NCI-H526 treated with DMSO at 0.1 percent for 48 hours (cell line): ENCODE results near the gene SYT8.
"Not testable (repeated sequence)": the region's sequence is repeated elsewhere in the genome, so short reads cannot be mapped to it uniquely, and the experiment has no call there.

Experiments used
- DNase-seq: peaks from one replicate; lab custom pipeline; 2025; lab: John Stamatoyannopoulos, UW

Gene SYT8

DNA sequence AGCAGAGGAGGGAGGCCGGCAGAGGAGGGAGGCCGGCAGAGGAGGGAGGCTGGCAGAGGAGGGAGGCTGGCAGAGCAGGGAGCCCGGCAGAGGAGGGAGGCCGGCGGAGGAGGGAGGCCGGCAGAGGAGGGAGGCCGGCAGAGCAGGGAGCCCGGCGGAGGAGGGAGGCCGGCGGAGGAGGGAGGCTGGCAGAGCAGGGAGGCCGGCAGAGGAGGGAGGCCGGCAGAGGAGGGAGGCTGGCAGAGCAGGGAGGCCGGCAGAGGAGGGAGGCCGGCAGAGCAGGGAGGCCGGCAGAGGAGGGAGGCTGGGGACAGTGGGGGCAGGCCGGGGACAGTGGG is 39.0 kb downstream of the SYT8 start:
- DNase-seq, result not testable (repeated sequence)

GRCh38 chr11:1874441-1875092 is 39.8 kb downstream of the SYT8 start:
- DNase-seq, result not testable (repeated sequence)

GRCh38 chr11:1875093-1875850 is 40.5 kb downstream of the SYT8 start:
- no peak for DNase-seq

- DNase-seq, result not testable (repeated sequence)
Measured at GRCh38 chr11:1875851-1876301, 41.1 kb downstream of the SYT8 start.

GRCh38 chr11:1876361-1877063 is 41.7 kb downstream of the SYT8 start:
- DNase-seq, result no peak

DNA sequence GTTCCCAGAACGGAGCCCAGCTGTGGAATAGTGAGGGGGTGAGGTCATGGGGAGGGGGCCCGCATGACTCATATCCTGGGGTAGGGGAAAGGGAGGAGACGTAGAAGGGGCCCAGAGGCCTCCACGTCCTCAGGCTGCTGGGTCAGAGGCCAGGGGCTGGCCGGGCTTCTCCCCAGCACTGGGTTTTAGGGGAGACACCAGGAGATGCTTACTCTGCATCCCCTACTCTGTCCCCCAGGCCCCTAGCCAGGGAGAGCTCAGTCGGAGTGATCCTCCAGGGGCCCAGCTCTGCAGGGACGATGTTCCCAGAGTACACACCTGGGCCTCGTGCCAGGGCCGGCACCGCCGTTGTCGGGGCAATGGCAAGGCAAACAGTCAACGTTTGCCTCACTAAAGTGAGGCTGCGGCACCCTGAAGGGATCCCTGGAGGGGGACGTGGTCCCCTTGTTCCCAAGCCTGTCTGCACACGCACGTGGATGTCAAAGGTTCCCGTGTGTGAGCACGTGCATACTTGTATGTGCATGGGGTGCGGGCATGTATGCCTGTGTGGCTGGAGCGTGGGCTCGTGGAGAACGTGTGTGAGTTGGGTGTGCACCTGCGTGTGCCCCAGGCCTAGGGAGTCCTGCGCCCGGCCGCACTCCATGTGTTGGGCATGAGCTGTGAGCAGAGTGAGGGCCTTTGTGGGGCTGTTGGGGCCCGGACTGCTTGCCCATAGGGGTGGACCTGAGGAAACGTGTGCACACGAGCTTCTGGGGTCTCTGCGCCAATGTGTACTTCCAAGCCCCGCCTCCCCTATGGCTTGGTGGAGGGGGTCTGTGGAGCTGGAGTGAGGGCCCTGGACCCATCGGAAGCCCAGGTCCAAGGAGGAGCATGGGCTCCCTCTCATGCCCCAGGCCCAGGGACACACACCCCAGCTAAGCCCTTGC is 42.7 kb downstream of the SYT8 start:
- DNase-seq, result no peak

DNA sequence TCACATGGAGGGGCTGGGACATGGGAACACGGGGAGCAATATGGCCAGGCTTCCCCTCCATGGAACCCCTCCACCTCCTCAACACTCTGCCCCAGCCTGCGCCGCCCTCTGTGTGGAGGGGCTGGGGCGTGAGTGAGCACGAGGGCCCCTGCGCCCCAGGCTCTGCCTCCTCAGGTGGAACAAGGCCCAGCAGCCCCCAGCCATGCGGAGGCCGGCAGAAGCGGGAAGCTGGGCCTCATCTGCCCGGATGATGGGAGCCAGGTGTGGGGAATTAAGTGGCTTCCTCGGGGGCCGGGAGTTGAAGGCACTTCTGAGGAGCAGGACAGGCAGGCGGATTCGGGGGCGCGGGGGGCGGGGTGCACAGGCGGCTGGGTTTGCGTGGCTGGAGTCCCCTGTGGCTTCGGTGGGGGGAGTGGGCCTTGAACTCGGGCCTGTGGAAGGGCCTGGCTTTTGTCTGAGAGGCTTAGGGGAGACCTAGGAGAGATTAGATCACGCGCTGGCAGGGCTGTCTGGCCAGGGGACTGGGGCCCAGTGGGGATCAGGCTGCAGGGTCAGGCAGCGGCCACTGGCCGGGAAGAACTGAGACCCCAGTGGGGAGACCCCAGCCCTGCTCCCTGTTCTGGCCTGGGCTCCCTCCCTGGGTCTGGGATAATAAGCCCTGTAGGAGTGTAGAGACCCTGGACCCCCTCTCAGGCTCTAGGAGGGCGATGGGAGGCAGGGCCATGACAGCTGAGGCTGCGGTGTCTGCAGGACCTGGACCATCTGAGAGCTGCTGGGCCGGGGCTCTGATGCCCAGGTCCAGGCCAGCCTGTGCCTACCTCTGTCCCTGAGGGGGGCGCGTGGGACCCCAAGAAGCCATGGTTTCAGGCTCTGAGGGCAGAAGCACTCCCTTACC is 43.6 kb downstream of the SYT8 start:
- DNase-seq, result no peak

- no peak for DNase-seq
Measured at GRCh38 chr11:1879342-1879940, 44.7 kb downstream of the SYT8 start.

DNA sequence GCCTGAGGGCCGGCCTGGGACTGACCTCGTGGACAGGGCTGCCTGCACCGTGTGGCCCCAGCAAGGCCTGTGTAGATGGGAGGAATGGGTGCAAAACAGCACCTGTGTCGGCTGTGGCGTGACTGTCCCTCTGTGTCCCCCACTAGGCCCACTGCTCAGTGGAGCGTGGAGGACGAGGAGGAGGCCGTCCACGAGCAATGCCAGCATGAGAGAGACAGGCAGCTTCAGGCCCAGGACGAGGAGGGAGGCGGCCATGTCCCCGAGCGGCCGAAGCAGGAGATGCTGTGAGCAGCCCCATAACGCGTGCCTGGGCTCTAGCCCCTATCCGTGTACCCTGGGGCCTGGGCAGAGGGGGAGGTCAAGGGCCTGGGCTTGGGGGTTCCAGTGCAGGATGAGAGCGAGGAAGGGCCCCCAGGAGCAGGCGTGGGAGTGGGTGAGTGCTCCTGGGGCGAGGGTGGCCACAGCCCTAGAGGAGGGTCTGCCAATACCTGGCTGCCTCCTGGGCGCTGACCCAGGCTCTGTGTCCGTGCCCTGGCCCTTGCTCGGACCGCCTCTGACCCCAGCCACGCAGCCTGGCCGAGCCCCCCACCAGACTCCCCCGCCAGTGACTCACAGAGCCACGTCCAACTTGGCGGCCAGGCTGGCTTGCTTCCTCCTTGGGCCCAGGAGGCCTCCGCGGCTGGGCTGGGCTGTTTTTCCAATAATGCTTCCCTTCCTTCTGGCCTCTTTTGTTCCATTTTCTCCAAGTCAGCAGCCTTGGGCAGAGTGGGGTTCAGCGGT is 45.3 kb downstream of the SYT8 start:
- no peak for DNase-seq

DNA sequence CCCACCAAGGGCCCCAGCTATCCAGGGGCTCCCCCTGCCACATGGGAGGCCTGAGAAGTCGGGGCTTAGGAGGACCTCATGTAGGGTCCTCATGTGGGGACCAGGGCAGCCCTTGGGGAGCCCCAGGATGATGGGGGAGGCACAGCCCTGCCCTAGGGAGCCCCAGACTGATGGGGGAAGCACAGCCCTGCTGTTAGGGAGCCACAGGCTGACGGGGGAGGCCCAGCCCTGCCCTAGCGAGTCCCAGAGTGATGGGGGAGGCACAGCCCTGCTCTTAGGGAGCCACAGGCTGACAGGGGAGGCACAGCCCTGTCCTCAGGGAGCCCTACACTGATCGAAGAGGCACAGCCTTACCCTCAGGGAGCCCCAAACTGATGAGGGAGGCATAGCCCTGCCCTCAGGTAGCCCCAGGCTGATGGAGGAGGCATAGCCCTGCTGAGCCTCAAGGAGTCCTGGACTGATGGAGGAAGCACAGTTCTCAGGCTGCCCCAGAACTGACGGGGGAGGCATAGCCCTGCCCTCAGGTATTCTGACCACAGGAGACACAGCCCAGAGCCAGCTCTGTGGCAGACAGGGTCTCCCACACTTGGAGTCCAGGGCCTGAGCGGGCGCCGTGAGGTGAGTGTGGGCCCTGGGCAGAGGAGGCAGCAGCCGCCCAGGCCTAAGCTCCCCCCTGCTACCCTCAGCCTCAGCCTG is 46.1 kb downstream of the SYT8 start:
- DNase-seq, result no peak

DNA sequence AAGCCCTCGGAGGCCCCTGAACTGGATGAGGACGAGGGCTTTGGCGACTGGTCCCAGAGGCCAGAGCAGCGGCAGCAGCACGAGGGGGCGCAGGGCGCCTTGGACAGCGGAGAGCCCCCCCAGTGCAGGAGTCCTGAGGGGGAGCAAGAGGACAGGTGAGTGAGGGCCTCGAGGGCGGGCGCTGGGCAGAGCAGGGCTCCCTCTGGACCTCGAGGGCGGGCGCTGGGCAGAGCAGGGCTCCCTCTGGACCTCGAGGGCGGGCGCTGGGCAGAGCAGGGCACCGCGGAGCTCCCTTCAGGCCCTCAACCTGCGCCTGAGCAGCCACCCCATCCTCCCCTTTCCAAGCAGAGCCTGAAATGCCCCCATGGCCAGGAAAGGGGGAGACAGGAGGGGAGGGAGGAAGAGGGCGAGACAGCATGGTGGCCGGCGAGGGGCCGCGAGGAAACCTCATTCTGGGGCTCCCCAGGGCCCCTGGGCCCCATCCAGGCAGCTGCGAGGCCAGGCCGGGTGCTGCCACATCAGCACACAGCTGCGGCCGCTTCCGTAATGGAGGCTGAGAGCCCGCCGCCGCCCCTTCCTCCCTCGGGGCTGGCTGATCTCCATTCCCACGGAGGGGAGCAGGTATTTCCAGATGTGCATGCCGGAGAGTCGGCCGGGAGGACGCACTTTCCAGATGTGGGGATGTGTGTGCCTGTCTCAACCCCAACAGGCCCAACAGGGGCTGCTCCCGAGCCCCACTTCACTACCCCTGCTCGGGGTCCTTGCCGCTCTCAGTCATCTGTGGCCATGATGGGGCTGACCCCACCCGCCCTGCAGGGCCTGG is 46.9 kb downstream of the SYT8 start:
- DNase-seq, result no peak

DNA sequence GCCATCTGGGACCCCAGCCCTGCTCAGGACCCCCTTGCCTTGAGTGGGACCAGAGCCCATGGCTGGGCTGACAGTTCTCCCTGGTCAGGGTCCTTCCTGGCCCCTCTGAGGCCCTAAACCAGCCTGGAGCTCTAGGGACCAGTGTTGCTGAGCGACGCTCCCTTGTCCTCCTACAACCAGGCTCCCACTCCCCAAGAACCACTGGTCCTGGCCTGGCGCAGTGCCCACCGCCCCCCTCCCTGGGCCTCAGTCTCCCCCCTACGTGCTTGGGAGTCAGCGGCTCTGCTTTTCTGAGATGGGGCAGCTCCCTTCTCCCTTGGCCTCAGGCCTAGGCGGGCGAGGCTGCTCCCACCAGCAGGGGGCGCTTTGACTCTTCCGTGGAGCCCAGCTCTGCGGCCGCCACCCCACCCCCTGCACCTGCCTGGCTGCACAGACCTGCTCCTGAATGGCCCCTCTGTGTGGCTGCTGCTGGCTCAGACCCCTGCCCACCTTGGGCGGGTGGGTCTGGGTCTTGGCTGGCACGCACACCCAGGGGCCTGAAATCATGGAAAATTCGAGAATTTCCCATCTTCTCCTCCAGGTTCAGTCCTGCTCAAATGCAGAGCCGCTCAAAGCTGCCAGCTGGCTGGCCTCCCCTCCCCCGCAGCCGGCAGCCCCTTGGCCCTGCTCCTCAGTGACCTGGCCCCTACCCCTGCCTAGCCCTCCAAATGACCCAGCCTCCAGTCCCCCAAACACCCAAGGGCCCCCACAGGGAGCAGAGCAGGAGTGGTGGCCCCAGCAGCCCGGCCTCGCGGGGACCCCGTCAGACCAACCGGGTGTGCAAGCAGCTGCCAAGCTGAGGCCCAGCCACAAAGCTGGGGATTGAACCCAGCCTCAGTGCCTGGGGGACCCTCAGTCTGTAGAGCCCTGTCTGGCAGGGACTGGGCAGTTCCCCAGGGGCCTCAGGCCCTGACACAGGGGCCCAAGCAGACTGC is 47.8 kb downstream of the SYT8 start:
- peak; percentile 26 for DNase-seq

- DNase-seq, result no peak
Measured at GRCh38 chr11:1883346-1884302, 48.8 kb downstream of the SYT8 start.

GRCh38 chr11:1884303-1884700 is 49.5 kb downstream of the SYT8 start:
- DNase-seq, result no peak

- not testable (repeated sequence) for DNase-seq
Measured at GRCh38 chr11:1886551-1886950, 51.8 kb downstream of the SYT8 start.
